Calu3 (cell line): ENCODE measurements around the gene PLEKHA5. TPM values are rescaled to one million over a fixed set of nuclear protein-coding genes. Genes with fewer than 3 reads are reported as not detected.
A peak's percentile ranks its signal among the peaks of the same experiment; 100 is the strongest.

ENCODE experiments used
- BruUV-seq: library from RNA; stranded (reverse); fragments of 400-500 nt; replicated peaks from 2 replicates; lab custom pipeline; 2021; lab: Mats Ljungman, UMichigan
- CTCF ChIA-PET: fragments of 300-600 bp; sonication (Branson Sonifier 250); formaldehyde crosslinking; loops from one replicate; lab custom pipeline; 2022; ENCODE audit warnings: antibody characterized with exemption; lab: Charles Lee
- DNase-seq: peaks from one replicate; pipeline ENCODE4 v3.0.0; 2022
- H3K27ac Mint-ChIP-seq: one replicate; pipeline ENCODE4 v1.8.0; 2022; ENCODE audit warnings: mixed read lengths; ENCODE audit not compliant: unreplicated experiment
- H3K27me3 Mint-ChIP-seq: one replicate; pipeline ENCODE4 v1.8.0; 2022; ENCODE audit warnings: mixed read lengths; ENCODE audit not compliant: unreplicated experiment
- H3K36me3 Mint-ChIP-seq: one replicate; pipeline ENCODE4 v1.8.0; 2022; ENCODE audit warnings: mild to moderate bottlenecking, moderate library complexity, mixed read lengths; ENCODE audit not compliant: insufficient read depth, unreplicated experiment
- H3K4me1 Mint-ChIP-seq: one replicate; pipeline ENCODE4 v1.8.0; 2022; ENCODE audit warnings: mild to moderate bottlenecking, low read depth, mixed read lengths; ENCODE audit not compliant: unreplicated experiment
- H3K4me3 Mint-ChIP-seq: one replicate; pipeline ENCODE4 v1.8.0; 2022; ENCODE audit warnings: mild to moderate bottlenecking, low read depth, moderate library complexity, mixed read lengths; ENCODE audit not compliant: unreplicated experiment
- H3K9me3 Mint-ChIP-seq: one replicate; pipeline ENCODE4 v1.8.0; 2022; ENCODE audit warnings: low read depth, mixed read lengths; ENCODE audit not compliant: unreplicated experiment
- CTCF ChIP-seq: fragments of 200-600 bp; IDR thresholded peaks from one replicate; pipeline ENCODE4 v1.8.0; 2022; ENCODE audit warnings: antibody characterized with exemption; ENCODE audit not compliant: unreplicated experiment
- intact Hi-C: fragments of 100-400 bp; cut with micrococcal nuclease; formaldehyde crosslinking; loops from one replicate; pipeline ENCODE4 v1.10.0; 2022; ENCODE audit not compliant: unreplicated experiment
- total RNA-seq: library from RNA; stranded (reverse); gene quantifications from 2 replicates; pipeline ENCODE4 v1.2.3, GENCODE V29; 2022

PLEKHA5 gene
- total RNA-seq, 1 experiment from 2014 or later: 57.9 TPM

GRCh38 chr12:19196959-19197630 is 67.6 kb downstream of the PLEKHA5 start:
- Mint-ChIP-seq H3K36me3 (no peaks in the 10 kb centered on the region), H3K27ac (no peak overlapping the region), H3K4me1 (peaks cover 11% of the 10 kb centered on the region), H3K27me3 (no peaks in the 10 kb centered on the region), H3K4me3 (no peak overlapping the region), H3K9me3 (no peaks in the 10 kb centered on the region)
- DNase-seq: no peak
- intact Hi-C loops: no loop called here
- CTCF ChIA-PET: no interaction called here
- TF ChIP-seq CTCF: no peak
- no TSS peak for BruUV-seq

GRCh38 chr12:19198272-19198671 is 68.7 kb downstream of the PLEKHA5 start:
- no TSS peak for BruUV-seq
- CTCF ChIA-PET: no interaction called here
- intact Hi-C loops: no loop called here
- H3K9me3 Mint-ChIP-seq: no peaks in the 10 kb centered on the region
- no peak overlapping the region for H3K27ac Mint-ChIP-seq
- no peak for TF ChIP-seq CTCF
- H3K27me3 Mint-ChIP-seq: no peaks in the 10 kb centered on the region
- H3K4me1 Mint-ChIP-seq: peaks cover 21% of the 10 kb centered on the region
- H3K4me3 Mint-ChIP-seq: no peak overlapping the region
- no peaks in the 10 kb centered on the region for H3K36me3 Mint-ChIP-seq
- peak; percentile 9 for DNase-seq

DNA sequence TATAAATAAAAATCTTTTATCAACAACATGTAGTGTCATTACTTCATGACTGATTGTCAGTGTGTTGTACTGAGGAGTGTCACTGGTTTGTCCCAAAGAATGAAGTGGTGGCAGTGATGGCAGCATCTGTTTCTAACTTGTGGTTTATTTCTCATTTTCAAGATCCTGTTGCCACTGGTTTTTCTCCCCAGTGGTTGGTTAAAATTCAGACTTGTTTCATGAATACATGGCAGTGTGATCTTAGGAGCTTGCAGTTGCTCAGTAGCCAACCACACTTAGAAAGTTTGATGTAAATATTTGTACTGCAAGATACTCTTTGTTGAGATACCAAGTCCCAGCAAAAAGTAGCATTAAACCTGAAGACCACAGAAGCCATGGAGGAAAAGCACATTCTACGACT is 69.8 kb downstream of the PLEKHA5 start:
- TF ChIP-seq CTCF: no peak
- Mint-ChIP-seq H3K27ac (no peak overlapping the region), H3K4me3 (no peak overlapping the region), H3K4me1 (peaks cover 31% of the 10 kb centered on the region), H3K9me3 (no peaks in the 10 kb centered on the region), H3K36me3 (no peaks in the 10 kb centered on the region), H3K27me3 (no peaks in the 10 kb centered on the region)
- intact Hi-C loops: no loop called here
- CTCF ChIA-PET: interaction anchor here (0.6 kb wide), 1 partner anchor 1832 kb away, joined by 3 read pairs; no protein-coding TSS in a partner anchor
- no TSS peak for BruUV-seq
- DNase-seq: no peak

GRCh38 chr12:19200261-19200660 is 70.7 kb downstream of the PLEKHA5 start:
- Mint-ChIP-seq H3K27ac (no peak overlapping the region), H3K4me1 (peaks cover 32% of the 10 kb centered on the region), H3K4me3 (no peak overlapping the region), H3K9me3 (no peaks in the 10 kb centered on the region), H3K36me3 (no peaks in the 10 kb centered on the region), H3K27me3 (no peaks in the 10 kb centered on the region)
- no peak for DNase-seq
- intact Hi-C loops: no loop called here
- no TSS peak for BruUV-seq
- TF ChIP-seq CTCF: no peak
- CTCF ChIA-PET: no interaction called here
